GM10248 (cell line): ENCODE measurements around the gene ITGA6.

ENCODE experiments used
- CTCF ChIA-PET: fragments of 300-600 bp; sonication (Branson Sonifier 250); formaldehyde crosslinking; extraction: SDS; loops from one replicate; lab custom pipeline; 2021; ENCODE audit warnings: antibody characterized with exemption; lab: Yijun Ruan, JAX
- POLR2A ChIA-PET: fragments of 350-650 bp; sonication (Branson Sonifier 250); formaldehyde crosslinking; extraction: SDS; loops from one replicate; lab custom pipeline; 2020; ENCODE audit warnings: antibody characterized with exemption; lab: Yijun Ruan, JAX
- DNase-seq: peaks from one replicate; pipeline ENCODE4 v3.0.0; 2012; ENCODE audit errors: extremely low spot score
- TF ChIP-seq, protein P1 (sequence below): IDR thresholded peaks from 2 replicates; pipeline ENCODE4 v1.5.1; 2012; ENCODE audit warnings: mild to moderate bottlenecking, low read depth; ENCODE audit errors: extremely low read depth, missing control alignments, control extremely low read depth

The ITGA6 gene

DNA sequence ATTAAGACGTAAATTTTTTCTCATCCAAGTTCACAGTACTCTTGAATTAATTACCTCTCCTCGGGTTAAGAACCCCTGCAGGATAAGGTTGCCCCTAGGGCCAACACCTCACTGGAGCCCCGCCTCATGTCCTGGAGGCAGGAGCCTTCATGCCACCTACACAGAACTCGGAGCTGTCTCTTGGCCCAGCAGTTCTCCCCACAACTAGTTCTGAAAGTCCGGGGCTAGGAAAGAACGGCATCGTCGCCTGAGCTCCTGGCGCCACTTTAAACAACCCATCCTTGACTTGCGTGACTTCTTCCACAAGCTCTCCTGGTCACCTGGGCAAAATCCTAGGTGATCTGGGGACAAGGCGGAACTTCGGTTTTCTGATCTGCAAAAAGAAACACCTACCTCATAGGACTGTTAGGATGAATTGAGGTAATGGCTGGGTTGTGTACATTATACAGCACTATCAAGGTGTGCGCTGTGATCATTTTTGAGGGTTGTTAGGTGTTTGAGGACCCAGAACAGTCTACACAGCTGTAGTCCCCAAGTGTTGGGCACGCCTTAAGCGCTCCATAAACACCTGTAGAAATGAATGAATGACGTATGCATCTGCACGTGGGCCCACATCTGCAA is 641 bp upstream of the ITGA6 start:
- no peak for DNase-seq
- POLR2A ChIA-PET: no interaction called here
- CTCF ChIA-PET: interaction anchor here (1.2 kb wide), 1 partner anchor 11 kb away, joined by 3 read pairs; no protein-coding TSS in a partner anchor
- TF ChIP-seq, protein P1, sequence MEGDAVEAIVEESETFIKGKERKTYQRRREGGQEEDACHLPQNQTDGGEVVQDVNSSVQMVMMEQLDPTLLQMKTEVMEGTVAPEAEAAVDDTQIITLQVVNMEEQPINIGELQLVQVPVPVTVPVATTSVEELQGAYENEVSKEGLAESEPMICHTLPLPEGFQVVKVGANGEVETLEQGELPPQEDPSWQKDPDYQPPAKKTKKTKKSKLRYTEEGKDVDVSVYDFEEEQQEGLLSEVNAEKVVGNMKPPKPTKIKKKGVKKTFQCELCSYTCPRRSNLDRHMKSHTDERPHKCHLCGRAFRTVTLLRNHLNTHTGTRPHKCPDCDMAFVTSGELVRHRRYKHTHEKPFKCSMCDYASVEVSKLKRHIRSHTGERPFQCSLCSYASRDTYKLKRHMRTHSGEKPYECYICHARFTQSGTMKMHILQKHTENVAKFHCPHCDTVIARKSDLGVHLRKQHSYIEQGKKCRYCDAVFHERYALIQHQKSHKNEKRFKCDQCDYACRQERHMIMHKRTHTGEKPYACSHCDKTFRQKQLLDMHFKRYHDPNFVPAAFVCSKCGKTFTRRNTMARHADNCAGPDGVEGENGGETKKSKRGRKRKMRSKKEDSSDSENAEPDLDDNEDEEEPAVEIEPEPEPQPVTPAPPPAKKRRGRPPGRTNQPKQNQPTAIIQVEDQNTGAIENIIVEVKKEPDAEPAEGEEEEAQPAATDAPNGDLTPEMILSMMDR: no peak

DNA sequence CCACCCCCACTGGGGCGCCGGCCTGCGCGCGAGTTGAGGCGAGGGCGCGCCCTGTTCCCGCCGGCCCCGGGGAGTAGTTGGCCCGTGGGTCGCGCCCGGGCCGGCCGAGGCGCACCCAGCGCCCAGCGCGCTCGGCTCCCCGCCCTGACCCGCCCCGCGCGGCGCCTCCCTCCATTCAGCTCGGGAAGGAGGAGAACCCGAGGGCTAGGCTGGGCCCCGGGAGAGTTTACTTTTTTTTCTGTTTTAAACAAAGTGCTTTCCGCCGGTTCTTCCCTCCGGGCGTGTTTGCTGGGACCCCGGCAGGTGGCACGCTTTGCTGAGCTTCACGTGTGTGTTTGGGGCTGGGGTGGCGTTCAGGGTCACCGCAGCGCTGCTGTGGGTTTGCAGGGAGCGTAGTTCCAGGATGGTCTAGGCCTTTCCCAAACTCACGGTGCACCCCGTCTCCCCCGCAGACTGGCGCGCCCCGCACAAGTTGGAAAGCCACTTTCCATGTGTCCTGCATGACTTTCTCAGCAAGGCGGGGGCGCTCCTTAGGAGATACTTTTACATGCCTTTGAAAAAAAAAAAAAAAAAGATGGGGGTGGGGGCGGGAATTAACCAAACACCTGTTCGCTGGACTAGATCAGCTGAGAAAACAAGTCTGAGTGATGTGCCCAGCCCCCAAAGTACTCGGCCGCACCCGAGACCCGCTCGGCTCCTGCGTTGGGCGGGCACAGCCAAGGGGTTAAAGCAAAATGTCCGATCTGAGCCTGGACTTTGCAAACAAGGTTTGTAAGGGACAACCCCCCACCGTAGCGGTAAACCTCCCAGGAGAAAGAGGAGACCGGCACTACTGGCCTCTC is 825 bp downstream of the ITGA6 start:
- ChIA-PET POLR2A (no interaction called here), CTCF (interaction anchor here (1.4 to 2.4 kb wide), 2 partner anchors 10 to 12 kb away, joined by 4 to 8 read pairs; no protein-coding TSS in a partner anchor)
- TF ChIP-seq, protein P1: no peak
- DNase-seq: no peak

DNA sequence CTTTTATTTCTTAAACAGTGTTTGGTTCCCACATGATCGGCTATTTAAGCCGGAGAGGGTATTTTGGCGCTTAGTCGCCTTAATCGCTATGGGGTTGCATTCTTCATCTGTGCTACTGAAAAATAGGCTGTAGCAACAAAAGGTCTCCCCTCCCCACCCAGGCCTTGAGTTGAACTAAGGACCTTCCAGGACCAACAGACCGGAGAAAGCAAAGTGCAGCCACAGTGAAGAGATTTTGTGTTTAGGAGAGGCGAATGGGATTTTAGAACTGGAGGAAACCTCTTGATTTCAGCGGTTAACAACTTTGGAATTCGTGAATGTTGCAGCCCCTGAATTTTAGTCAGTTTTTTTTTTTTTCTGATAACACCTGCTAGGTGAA is 1.4 kb downstream of the ITGA6 start:
- CTCF ChIA-PET: interaction anchor here (1.4 to 2.4 kb wide), 2 partner anchors 9 to 11 kb away, joined by 4 to 8 read pairs; no protein-coding TSS in a partner anchor
- POLR2A ChIA-PET: no interaction called here
- TF ChIP-seq, protein P1: no peak
- no peak for DNase-seq

DNA sequence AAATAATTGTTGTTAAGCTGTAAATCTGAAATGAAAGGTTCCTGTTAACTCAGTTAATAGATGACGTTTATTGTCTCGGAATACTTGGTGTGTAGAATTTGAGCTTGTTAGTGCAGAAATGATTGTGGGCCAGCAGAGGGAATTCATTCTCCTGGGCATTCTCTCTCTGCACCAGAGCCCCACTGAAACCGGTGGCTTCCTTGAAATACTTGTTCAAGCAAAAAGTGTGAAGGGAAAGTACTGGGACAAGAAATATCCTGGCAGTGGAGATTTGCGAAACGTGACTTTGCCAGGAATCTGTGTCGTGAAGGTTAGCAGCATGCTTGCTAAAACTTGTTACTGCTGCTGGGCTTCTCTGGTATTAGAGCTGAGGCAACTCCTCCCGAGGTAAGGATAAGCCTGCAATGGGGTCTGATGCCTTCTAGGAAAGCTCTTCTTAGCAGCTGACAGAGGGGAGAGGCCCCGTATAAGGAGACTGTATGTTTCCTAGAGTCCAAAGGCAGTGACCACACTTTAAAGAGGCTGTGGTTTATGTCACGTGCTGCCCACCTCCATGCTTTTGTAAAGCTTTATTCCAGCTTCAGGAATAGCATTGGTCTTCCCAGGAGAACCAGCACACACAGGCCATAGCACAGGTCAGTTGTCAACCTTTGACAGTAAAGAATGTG is 2.0 kb downstream of the ITGA6 start:
- POLR2A ChIA-PET: no interaction called here
- TF ChIP-seq, protein P1: no peak
- CTCF ChIA-PET: interaction anchor here (1.0 to 2.4 kb wide), 4 partner anchors 9 to 37 kb away, joined by 3 to 8 read pairs (median 4); no protein-coding TSS in a partner anchor
- DNase-seq: no peak

DNA sequence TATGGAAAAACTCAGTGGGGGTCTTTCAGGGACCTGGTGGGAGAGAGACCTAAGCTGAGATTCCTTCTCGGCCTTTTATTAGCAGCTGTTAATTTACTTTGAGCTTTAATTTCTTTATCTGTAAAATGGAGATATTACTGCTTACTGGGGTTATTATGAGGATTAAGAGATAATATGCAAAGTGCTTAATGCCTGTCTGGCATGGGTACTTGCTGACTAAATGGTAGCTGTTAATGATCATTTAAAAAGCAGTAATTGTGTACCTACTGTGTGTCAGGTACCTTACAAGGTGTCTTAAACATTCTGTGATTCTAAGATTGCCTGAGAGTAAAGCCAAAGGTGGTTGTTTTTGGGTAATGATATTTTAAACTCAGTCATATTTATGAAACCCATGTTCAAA is 2.6 kb downstream of the ITGA6 start:
- ChIA-PET POLR2A (no interaction called here), CTCF (interaction anchor here (1.0 to 2.4 kb wide), 4 partner anchors 8 to 36 kb away, joined by 3 to 8 read pairs (median 4); no protein-coding TSS in a partner anchor)

DNA sequence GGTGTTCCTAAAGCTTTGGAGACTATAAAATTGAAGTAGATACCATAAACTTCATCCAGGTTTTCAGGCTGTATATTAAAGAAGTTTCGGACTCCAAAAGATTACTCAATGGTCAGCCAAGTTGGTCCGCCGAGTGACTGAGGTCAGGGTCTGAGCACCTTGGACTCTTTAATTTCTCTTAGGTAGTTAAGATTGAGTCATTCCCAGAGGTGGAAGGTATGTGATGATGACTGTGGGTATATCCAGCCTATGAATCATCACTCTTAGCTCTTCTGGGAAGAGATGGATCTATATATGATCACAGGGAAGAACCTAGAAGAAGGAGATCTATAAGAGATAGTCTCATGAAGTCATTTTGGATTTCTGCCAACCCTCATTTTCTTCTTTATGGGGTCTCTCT is 3.3 kb downstream of the ITGA6 start:
- CTCF ChIA-PET: interaction anchor here (1.2 kb wide), 1 partner anchor 34 kb away, joined by 3 read pairs; no protein-coding TSS in a partner anchor

More for the DNA sequence above, 2.6 kb downstream of the ITGA6 start:
- TF ChIP-seq, protein P1: no peak
- no peak for DNase-seq

More for the DNA sequence above, 3.3 kb downstream of the ITGA6 start:
- TF ChIP-seq, protein P1: no peak
- no peak for DNase-seq
- POLR2A ChIA-PET: no interaction called here
